Parathyroid adenoma (tissue), 2 donors: ENCODE measurements around the gene BRCA2.
"Not testable (repeated sequence)": the region's sequence is repeated elsewhere in the genome, so short reads cannot be mapped to it uniquely, and the experiment has no call there.

Experiments used
- H2AFZ ChIP-seq: fragments of 300-600 bp; sonication (generic); one replicate; pipeline ENCODE4 v1.7.0; 2017; ENCODE audit warnings: antibody characterized with exemption, mild to moderate bottlenecking
- H3K27ac ChIP-seq: fragments of 300-600 bp; sonication (generic); one replicate; pipeline ENCODE4 v1.7.0; 2017
- H3K27me3 ChIP-seq: fragments of 300-600 bp; sonication (generic); one replicate; pipeline ENCODE4 v1.7.0; 2017; ENCODE audit warnings: low read length; ENCODE audit not compliant: control insufficient read depth, insufficient read depth
- H3K36me3 ChIP-seq: fragments of 300-600 bp; sonication (generic); one replicate; pipeline ENCODE4 v1.7.0; 2017; ENCODE audit warnings: low read length; ENCODE audit not compliant: control insufficient read depth, insufficient read depth
- H3K4me1 ChIP-seq: fragments of 300-600 bp; sonication (generic); one replicate; pipeline ENCODE4 v1.7.0; 2017; ENCODE audit warnings: control low read depth
- H3K4me2 ChIP-seq: fragments of 300-600 bp; sonication (generic); one replicate; pipeline ENCODE4 v1.7.0; 2017; ENCODE audit warnings: low read length
- H3K4me3 ChIP-seq: fragments of 300-600 bp; sonication (generic); one replicate; pipeline ENCODE4 v1.7.0; 2017; ENCODE audit warnings: low read depth, low read length
- H3K79me2 ChIP-seq: fragments of 300-600 bp; sonication (generic); one replicate; pipeline ENCODE4 v1.7.0; 2017; ENCODE audit warnings: control low read depth
- H3K9ac ChIP-seq: fragments of 300-600 bp; sonication (generic); one replicate; pipeline ENCODE4 v1.7.0; 2017; ENCODE audit warnings: mild to moderate bottlenecking
- H3K9me3 ChIP-seq: fragments of 300-600 bp; sonication (generic); one replicate; pipeline ENCODE4 v1.7.0; 2017; ENCODE audit warnings: low read length; ENCODE audit not compliant: control insufficient read depth
- CTCF ChIP-seq: fragments of 300-600 bp; sonication (generic); IDR thresholded peaks from one replicate; pipeline ENCODE4 v1.7.0; 2017; ENCODE audit warnings: antibody characterized with exemption, mild to moderate bottlenecking
- donor health status: primary hyperparathyroidism.

Gene BRCA2

GRCh38 chr13:32334671-32335070, 19.4 kb downstream of the BRCA2 start:
- Histone ChIP-seq H2AFZ (no peak overlapping the region), H3K4me3 (no peak overlapping the region), H3K9ac (no peak overlapping the region), H3K79me2 (no peaks in the 10 kb centered on the region), H3K36me3 (no peaks in the 10 kb centered on the region), H3K4me2 (no peak overlapping the region), H3K27ac (no peak overlapping the region), H3K27me3 (no peaks in the 10 kb centered on the region), H3K9me3 (no peaks in the 10 kb centered on the region), H3K4me1 (no peaks in the 10 kb centered on the region)
- TF ChIP-seq CTCF, result no peak

GRCh38 chr13:32340914-32341313, 25.6 kb downstream of the BRCA2 start:
- no peak overlapping the region for H3K4me3 ChIP-seq
- no peaks in the 10 kb centered on the region for H3K79me2 ChIP-seq
- H3K9me3 ChIP-seq, result no peaks in the 10 kb centered on the region
- H3K27me3 ChIP-seq, result no peaks in the 10 kb centered on the region
- H3K27ac ChIP-seq, result no peak overlapping the region
- no peaks in the 10 kb centered on the region for H3K4me1 ChIP-seq
- no peak overlapping the region for H2AFZ ChIP-seq
- no peaks in the 10 kb centered on the region for H3K36me3 ChIP-seq
- H3K4me2 ChIP-seq, result no peak overlapping the region
- H3K9ac ChIP-seq, result no peak overlapping the region
- TF ChIP-seq CTCF, result no peak

- Histone ChIP-seq H3K79me2 (no peaks in the 10 kb centered on the region), H3K4me2 (no peak overlapping the region), H3K9ac (no peak overlapping the region), H3K9me3 (no peaks in the 10 kb centered on the region), H3K4me1 (no peaks in the 10 kb centered on the region), H2AFZ (no peak overlapping the region), H3K4me3 (no peak overlapping the region), H3K36me3 (no peaks in the 10 kb centered on the region), H3K27me3 (no peaks in the 10 kb centered on the region), H3K27ac (no peak overlapping the region)
- no peak for TF ChIP-seq CTCF
These were observed 32.3 kb downstream of the BRCA2 start for GRCh38 chr13:32347651-32348050.

GRCh38 chr13:32350839-32351441, 35.6 kb downstream of the BRCA2 start:
- H3K4me3 ChIP-seq, H3K27me3 ChIP-seq, H3K79me2 ChIP-seq, H3K9ac ChIP-seq, H2AFZ ChIP-seq, H3K9me3 ChIP-seq, H3K4me1 ChIP-seq, H3K4me2 ChIP-seq, H3K27ac ChIP-seq, H3K36me3 ChIP-seq: not testable (repeated sequence)

- no peak overlapping the region for H2AFZ ChIP-seq
- no peak overlapping the region for H3K27ac ChIP-seq
- no peaks in the 10 kb centered on the region for H3K36me3 ChIP-seq
- no peaks in the 10 kb centered on the region for H3K4me1 ChIP-seq
- H3K4me3 ChIP-seq, result no peak overlapping the region
- no peak for TF ChIP-seq CTCF
- H3K27me3 ChIP-seq, result no peaks in the 10 kb centered on the region
- no peak overlapping the region for H3K4me2 ChIP-seq
- no peaks in the 10 kb centered on the region for H3K79me2 ChIP-seq
- no peak overlapping the region for H3K9ac ChIP-seq
- no peaks in the 10 kb centered on the region for H3K9me3 ChIP-seq
These were observed 38.7 kb downstream of the BRCA2 start for GRCh38 chr13:32354040-32354439.

GRCh38 chr13:32355935-32356334, 40.6 kb downstream of the BRCA2 start:
- not testable (repeated sequence) for H3K27me3 ChIP-seq, H3K4me1 ChIP-seq, H2AFZ ChIP-seq, H3K79me2 ChIP-seq, H3K9ac ChIP-seq, H3K36me3 ChIP-seq, H3K4me3 ChIP-seq, H3K9me3 ChIP-seq, H3K4me2 ChIP-seq, H3K27ac ChIP-seq
